Testis (tissue), 2 donors: ENCODE measurements around the gene ADD1.

ENCODE experiments used
- CTCF ChIP-seq, 3 experiments: fragments of 450-650 bp in 2 of 3; fragments of 200-600 bp in 1 of 3; sonication (generic) in 1 of 3; IDR thresholded peaks; one replicate each; pipeline ENCODE4 v1.5.1; 2016 to 2019; ENCODE audit warnings: antibody characterized with exemption in 3 of 3, mild to moderate bottlenecking in 2 of 3, moderate library complexity in 1 of 3
- POLR2A ChIP-seq: fragments of 450-650 bp; IDR thresholded peaks from one replicate; pipeline ENCODE4 v1.6.1; 2017; ENCODE audit warnings: antibody characterized with exemption, mild to moderate bottlenecking, moderate library complexity

- TF ChIP-seq CTCF (IDR thresholded peaks at IDR 0.05) = no peak
- no peak for TF ChIP-seq POLR2A
These were observed 80.6 kb downstream of the ADD1 start for GRCh38 chr4:2924286-2924685.
